Ascending aorta (tissue), 2 donors: Measurements from ENCODE around the gene VPS51. TPM values are rescaled to one million over a fixed set of nuclear protein-coding genes. Genes with fewer than 3 reads are reported as not detected.

Experiments used
- DNase-seq, 2 donors: peaks; one replicate each; pipeline ENCODE4 v3.0.0-alpha.2; 2019; ENCODE audit warnings: low spot score in 2 of 2
- H3K27ac ChIP-seq, 2 donors: fragments of 200-600 bp; sonication (generic); one replicate each; pipeline ENCODE4 v1.5.1; 2016 to 2017; ENCODE audit warnings: mild to moderate bottlenecking in 1 of 2
- H3K27me3 ChIP-seq: fragments of 200-600 bp; sonication (generic); one replicate; pipeline ENCODE4 v1.5.1; 2017
- H3K36me3 ChIP-seq, 2 donors: fragments of 200-600 bp; sonication (generic); one replicate each; pipeline ENCODE4 v1.5.1; 2016
- H3K4me1 ChIP-seq, 2 donors: fragments of 200-600 bp; sonication (generic); one replicate each; pipeline ENCODE4 v1.5.1; 2016 to 2017; ENCODE audit warnings: mild to moderate bottlenecking in 1 of 2
- H3K4me3 ChIP-seq, 2 donors: fragments of 200-600 bp; sonication (generic); one replicate each; pipeline ENCODE4 v1.5.1; 2016 to 2017; ENCODE audit warnings: mild to moderate bottlenecking in 1 of 2
- H3K9me3 ChIP-seq, 2 donors: fragments of 200-600 bp; sonication (generic); one replicate each; pipeline ENCODE4 v1.5.1; 2016
- CTCF ChIP-seq, 3 experiments: fragments of 200-600 bp in 2 of 3; fragments of 450-650 bp in 1 of 3; sonication (generic) in 2 of 3; IDR thresholded peaks; one replicate each; pipeline ENCODE4 v1.5.1; 2016 to 2019; ENCODE audit warnings: antibody characterized with exemption in 3 of 3, mild to moderate bottlenecking in 1 of 3, moderate library complexity in 1 of 3
- intact Hi-C: fragments of 100-400 bp; cut with DNase I; formaldehyde crosslinking; loops from one replicate; pipeline ENCODE4 v1.15.1; 2023
- total RNA-seq: library from RNA; depleted of rRNA; stranded (reverse); fragments of >200 nt; gene quantifications from one replicate; pipeline ENCODE4 v1.1.0, GENCODE V29; 2016

The VPS51 gene
- total RNA-seq, 1 donor from 2014 or later: 226 TPM

- TF ChIP-seq CTCF (IDR thresholded peaks at IDR 0.05): no peak
- no peaks in the 10 kb centered on the region for H3K27me3 ChIP-seq
- intact Hi-C loops: no loop called here
- peak in 1 of 2 donors; percentile 57 for DNase-seq
- H3K36me3 ChIP-seq: peaks cover 79 to 82% of the 10 kb centered on the region in 2 donors
- H3K4me3 ChIP-seq: no peak overlapping the region
- peaks cover 11 to 15% of the 10 kb centered on the region in 2 donors for H3K4me1 ChIP-seq
- no peak overlapping the region for H3K27ac ChIP-seq
- H3K9me3 ChIP-seq: no peaks in the 10 kb centered on the region
Observed at GRCh38 chr11:65129649-65130441, 33.8 kb downstream of the VPS51 start.

GRCh38 chr11:65130631-65131416, 34.8 kb downstream of the VPS51 start:
- H3K36me3 ChIP-seq: peaks cover 70 to 72% of the 10 kb centered on the region in 2 donors
- intact Hi-C loops: no loop called here
- peak in 1 of 2 donors; percentile 55 for DNase-seq
- no peak overlapping the region for H3K4me3 ChIP-seq
- H3K27ac ChIP-seq: no peak overlapping the region
- no peak for TF ChIP-seq CTCF (IDR thresholded peaks at IDR 0.05)
- H3K27me3 ChIP-seq: no peaks in the 10 kb centered on the region
- peaks cover 11 to 20% of the 10 kb centered on the region in 2 donors for H3K4me1 ChIP-seq
- no peaks in the 10 kb centered on the region for H3K9me3 ChIP-seq

- Histone ChIP-seq H3K27me3 (no peaks in the 10 kb centered on the region), H3K36me3 (peaks cover 64 to 68% of the 10 kb centered on the region in 2 donors), H3K4me1 (peaks cover 11 to 24% of the 10 kb centered on the region in 2 donors), H3K4me3 (no peak overlapping the region), H3K27ac (no peak overlapping the region), H3K9me3 (no peaks in the 10 kb centered on the region)
- peak in 1 of 2 donors; percentile 55 for DNase-seq
- intact Hi-C loops: no loop called here
- TF ChIP-seq CTCF (IDR thresholded peaks at IDR 0.05): no peak
Observed at GRCh38 chr11:65131417-65131776, 35.4 kb downstream of the VPS51 start.

- intact Hi-C loops: no loop called here
- Histone ChIP-seq H3K27me3 (no peaks in the 10 kb centered on the region), H3K36me3 (peaks cover 59 to 63% of the 10 kb centered on the region in 2 donors), H3K4me1 (peaks cover 11 to 24% of the 10 kb centered on the region in 2 donors), H3K9me3 (no peaks in the 10 kb centered on the region), H3K4me3 (no peak overlapping the region), H3K27ac (peak overlapping the region in 1 of 2 donors; percentile 99)
- TF ChIP-seq CTCF (IDR thresholded peaks at IDR 0.05): no peak
- peak in 1 of 2 donors; percentile 58 for DNase-seq
Observed at GRCh38 chr11:65131895-65132237, 35.9 kb downstream of the VPS51 start.

GRCh38 chr11:65132238-65132987, 36.4 kb downstream of the VPS51 start:
- intact Hi-C loops: no loop called here
- H3K27ac ChIP-seq: peak overlapping the region; percentile 95 to 99
- H3K36me3 ChIP-seq: peaks cover 56 to 58% of the 10 kb centered on the region in 2 donors
- H3K4me3 ChIP-seq: peak overlapping the region in 1 of 2 donors; percentile 99
- no peaks in the 10 kb centered on the region for H3K9me3 ChIP-seq
- peaks cover 11 to 24% of the 10 kb centered on the region in 2 donors for H3K4me1 ChIP-seq
- no peak for TF ChIP-seq CTCF (IDR thresholded peaks at IDR 0.05)
- H3K27me3 ChIP-seq: no peaks in the 10 kb centered on the region
- peak in 1 of 2 donors; percentile 60 for DNase-seq
